Transverse colon (tissue), 4 donors: Measurements from ENCODE around the gene PATE1. TPM values are rescaled to one million over a fixed set of nuclear protein-coding genes. Genes with fewer than 3 reads are reported as not detected.
"Not testable (repeated sequence)": the region's sequence is repeated elsewhere in the genome, so short reads cannot be mapped to it uniquely, and the experiment has no call there.

Experiments used
- DNase-seq: peaks from one replicate; pipeline ENCODE4 v3.0.0-alpha.2; 2019
- H3K27ac ChIP-seq, 4 donors: fragments of 200-600 bp; sonication (generic); 2 replicates each; pipeline ENCODE4 v1.5.1; 2016 to 2018; ENCODE audit warnings: inconsistent platforms in 4 of 4
- H3K27me3 ChIP-seq: fragments of 200-600 bp; sonication (generic); 2 replicates; pipeline ENCODE4 v1.5.1; 2017; ENCODE audit warnings: inconsistent platforms
- H3K36me3 ChIP-seq, 4 donors: fragments of 200-600 bp; sonication (generic); 2 replicates each; pipeline ENCODE4 v1.5.1; 2017 to 2019; ENCODE audit warnings: inconsistent platforms in 4 of 4
- H3K4me1 ChIP-seq, 4 donors: fragments of 200-600 bp; sonication (generic); 2 replicates each; pipeline ENCODE4 v1.5.1; 2017 to 2020; ENCODE audit warnings: inconsistent platforms in 4 of 4
- H3K4me3 ChIP-seq, 4 donors: fragments of 200-600 bp; sonication (generic); 1 replicate in 1 of 4; 2 replicates in 3 of 4; pipeline versions ENCODE4 v1.5.1 to v1.6.1; 2017 to 2019; ENCODE audit warnings: inconsistent platforms in 4 of 4
- H3K9me3 ChIP-seq, 2 donors: fragments of 200-600 bp; sonication (generic); 2 replicates each; pipeline ENCODE4 v1.5.1; 2017 to 2019; ENCODE audit warnings: inconsistent platforms in 2 of 2
- EP300 ChIP-seq: sonication (generic); formaldehyde crosslinking; IDR thresholded peaks from one replicate; pipeline ENCODE4 v1.6.1; 2017; ENCODE audit warnings: antibody characterized with exemption, low read depth
- POLR2A ChIP-seq: fragments of 450-650 bp; IDR thresholded peaks from one replicate; pipeline ENCODE4 v1.6.1; 2016; ENCODE audit warnings: antibody characterized with exemption, mild to moderate bottlenecking, moderate library complexity
- POLR2AphosphoS5 ChIP-seq, 3 donors: sonication (generic); formaldehyde crosslinking; IDR thresholded peaks; one replicate each; pipeline ENCODE4 v1.6.1; 2016; ENCODE audit warnings: antibody characterized with exemption in 3 of 3
- WGBS, 2 donors: methylation state at CpG; one replicate each; pipeline ENCODE4 v1.1.5; 2018; ENCODE audit warnings: low coverage in 1 of 2; 5-methylcytosine and 5-hydroxymethylcytosine counted together
- in situ Hi-C, 4 donors: fragments of 200-750 bp; cut with MboI; loops; one replicate each; pipeline versions ENCODE4 v1.15.0 to v1.15.1; 2017; ENCODE audit warnings: low sequenced_read_pairs in 3 of 4, low pct_ligation_motif_present in 1 of 4, low pct_unique_long_range_greater_than_20kb in 1 of 4
- intact Hi-C: fragments of 100-400 bp; cut with DNase I; formaldehyde crosslinking; loops from one replicate; pipeline ENCODE4 v1.15.1; 2023; ENCODE audit warnings: low total_unique reads
- total RNA-seq, 4 donors: library from RNA; depleted of rRNA; stranded (reverse); fragments of >200 nt; gene quantifications; one replicate each; pipeline ENCODE4 v1.1.0, GENCODE V29; 2016
- TF ChIP-seq, protein P1 (sequence below), 5 experiments: fragments of 200-600 bp in 3 of 5; fragments of 450-650 bp in 2 of 5; sonication (generic) in 3 of 5; IDR thresholded peaks; 1 replicate in 2 of 5; 2 replicates in 3 of 5; pipeline ENCODE4 v1.5.1; 2016 to 2017; ENCODE audit warnings: antibody characterized with exemption in 5 of 5, inconsistent platforms in 3 of 5, mild to moderate bottlenecking in 2 of 5, moderate library complexity in 1 of 5

The PATE1 gene, protein sequence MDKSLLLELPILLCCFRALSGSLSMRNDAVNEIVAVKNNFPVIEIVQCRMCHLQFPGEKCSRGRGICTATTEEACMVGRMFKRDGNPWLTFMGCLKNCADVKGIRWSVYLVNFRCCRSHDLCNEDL
- total RNA-seq = not detected

GRCh38 chr11:125745979-125746378, at the start of gene PATE1:
TSS of gene PATE1 (plus strand) at chr11:125746279. CDS start at chr11:125746305, 26 bp downstream.
- in situ Hi-C loops = no loop called here
- intact Hi-C loops = no loop called here
- 79% methylated on average over 3 of the region's 3 CpGs; no CpG with 5 or more reads in 1 of the 2 donors for WGBS, 2 donors

GRCh38 chr11:125701018-125701610, 45.0 kb upstream of the PATE1 start:
- no peaks in the 10 kb centered on the region for H3K27me3 ChIP-seq
- TF ChIP-seq EP300 = no peak
- no peak for TF ChIP-seq POLR2A
- TF ChIP-seq POLR2AphosphoS5 (IDR thresholded peaks at IDR 0.05) = no peak
- TF ChIP-seq, protein P1, sequence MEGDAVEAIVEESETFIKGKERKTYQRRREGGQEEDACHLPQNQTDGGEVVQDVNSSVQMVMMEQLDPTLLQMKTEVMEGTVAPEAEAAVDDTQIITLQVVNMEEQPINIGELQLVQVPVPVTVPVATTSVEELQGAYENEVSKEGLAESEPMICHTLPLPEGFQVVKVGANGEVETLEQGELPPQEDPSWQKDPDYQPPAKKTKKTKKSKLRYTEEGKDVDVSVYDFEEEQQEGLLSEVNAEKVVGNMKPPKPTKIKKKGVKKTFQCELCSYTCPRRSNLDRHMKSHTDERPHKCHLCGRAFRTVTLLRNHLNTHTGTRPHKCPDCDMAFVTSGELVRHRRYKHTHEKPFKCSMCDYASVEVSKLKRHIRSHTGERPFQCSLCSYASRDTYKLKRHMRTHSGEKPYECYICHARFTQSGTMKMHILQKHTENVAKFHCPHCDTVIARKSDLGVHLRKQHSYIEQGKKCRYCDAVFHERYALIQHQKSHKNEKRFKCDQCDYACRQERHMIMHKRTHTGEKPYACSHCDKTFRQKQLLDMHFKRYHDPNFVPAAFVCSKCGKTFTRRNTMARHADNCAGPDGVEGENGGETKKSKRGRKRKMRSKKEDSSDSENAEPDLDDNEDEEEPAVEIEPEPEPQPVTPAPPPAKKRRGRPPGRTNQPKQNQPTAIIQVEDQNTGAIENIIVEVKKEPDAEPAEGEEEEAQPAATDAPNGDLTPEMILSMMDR (IDR thresholded peaks at IDR 0.05) = no peak
- no peaks in the 10 kb centered on the region for H3K9me3 ChIP-seq
- intact Hi-C loops = no loop called here
- WGBS, 2 donors = 66 to 76% methylated on average over 5 to 6 of the region's 6 CpGs
- no peak overlapping the region for H3K4me3 ChIP-seq
- no peaks in the 10 kb centered on the region for H3K4me1 ChIP-seq
- H3K27ac ChIP-seq = no peak overlapping the region
- no peak for DNase-seq
- H3K36me3 ChIP-seq = no peaks in the 10 kb centered on the region
- in situ Hi-C loops = no loop called here

More at GRCh38 chr11:125745979-125746378, at the start of gene PATE1:
- H3K36me3 ChIP-seq = no peaks in the 10 kb centered on the region
- no peaks in the 10 kb centered on the region for H3K27me3 ChIP-seq
- DNase-seq = no peak
- TF ChIP-seq POLR2A (no peak), EP300 (no peak), POLR2AphosphoS5 (IDR thresholded peaks at IDR 0.05) (no peak)
- TF ChIP-seq, protein P1 (IDR thresholded peaks at IDR 0.05) = no peak
- no peak within 1 kb of the TSS for H3K27ac ChIP-seq
- H3K4me1 ChIP-seq = no peaks in the 10 kb centered on the region
- H3K4me3 ChIP-seq = no peak within 1 kb of the TSS
- no peaks in the 10 kb centered on the region for H3K9me3 ChIP-seq

- Histone ChIP-seq H3K36me3 (no peaks in the 10 kb centered on the region), H3K4me1 (no peaks in the 10 kb centered on the region), H3K9me3 (no peaks in the 10 kb centered on the region), H3K27me3 (no peaks in the 10 kb centered on the region), H3K27ac (no peak overlapping the region), H3K4me3 (no peak overlapping the region)
- TF ChIP-seq, protein P1 (IDR thresholded peaks at IDR 0.05) = no peak
- no peak for TF ChIP-seq POLR2A
- no peak for DNase-seq
- in situ Hi-C loops = no loop called here
- 17 to 50% methylated on average over 1 to 6 of the region's 6 CpGs for WGBS, 2 donors
- intact Hi-C loops = no loop called here
Measured at GRCh38 chr11:125701858-125702621, 44.0 kb upstream of the PATE1 start.

DNA sequence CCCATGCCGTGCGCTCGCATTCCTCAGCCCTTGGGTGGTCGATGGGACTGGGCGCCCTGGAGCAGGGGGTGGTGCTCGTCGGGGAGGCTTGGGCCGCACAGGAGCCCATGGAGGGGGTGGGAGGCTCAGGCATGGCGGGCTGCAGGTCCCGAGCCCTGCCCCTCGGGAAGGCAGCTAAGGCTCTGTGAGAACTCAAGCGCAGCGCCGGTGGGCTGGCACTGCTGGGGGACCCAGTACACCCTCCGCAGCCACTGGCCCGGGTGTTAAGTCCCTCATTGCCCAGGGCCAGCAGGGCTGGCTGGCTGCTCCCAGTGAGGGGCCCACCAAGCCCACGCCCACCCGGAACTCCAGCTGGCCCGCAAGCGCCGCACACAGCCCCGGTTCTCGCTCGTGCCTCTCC, 41.4 kb upstream of the PATE1 start:
- DNase-seq, H3K9me3 ChIP-seq, in situ Hi-C loops, H3K4me3 ChIP-seq, H3K36me3 ChIP-seq, H3K4me1 ChIP-seq, intact Hi-C loops, H3K27ac ChIP-seq, H3K27me3 ChIP-seq: not testable (repeated sequence)
- WGBS, 2 donors = 89% methylated on average over 23 of the region's 24 CpGs; no CpG with 5 or more reads in 1 of the 2 donors
